Measurements from ENCODE around the gene SLC9A4.

SLC9A4 gene, protein sequence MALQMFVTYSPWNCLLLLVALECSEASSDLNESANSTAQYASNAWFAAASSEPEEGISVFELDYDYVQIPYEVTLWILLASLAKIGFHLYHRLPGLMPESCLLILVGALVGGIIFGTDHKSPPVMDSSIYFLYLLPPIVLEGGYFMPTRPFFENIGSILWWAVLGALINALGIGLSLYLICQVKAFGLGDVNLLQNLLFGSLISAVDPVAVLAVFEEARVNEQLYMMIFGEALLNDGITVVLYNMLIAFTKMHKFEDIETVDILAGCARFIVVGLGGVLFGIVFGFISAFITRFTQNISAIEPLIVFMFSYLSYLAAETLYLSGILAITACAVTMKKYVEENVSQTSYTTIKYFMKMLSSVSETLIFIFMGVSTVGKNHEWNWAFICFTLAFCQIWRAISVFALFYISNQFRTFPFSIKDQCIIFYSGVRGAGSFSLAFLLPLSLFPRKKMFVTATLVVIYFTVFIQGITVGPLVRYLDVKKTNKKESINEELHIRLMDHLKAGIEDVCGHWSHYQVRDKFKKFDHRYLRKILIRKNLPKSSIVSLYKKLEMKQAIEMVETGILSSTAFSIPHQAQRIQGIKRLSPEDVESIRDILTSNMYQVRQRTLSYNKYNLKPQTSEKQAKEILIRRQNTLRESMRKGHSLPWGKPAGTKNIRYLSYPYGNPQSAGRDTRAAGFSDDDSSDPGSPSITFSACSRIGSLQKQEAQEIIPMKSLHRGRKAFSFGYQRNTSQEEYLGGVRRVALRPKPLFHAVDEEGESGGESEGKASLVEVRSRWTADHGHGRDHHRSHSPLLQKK

DNA sequence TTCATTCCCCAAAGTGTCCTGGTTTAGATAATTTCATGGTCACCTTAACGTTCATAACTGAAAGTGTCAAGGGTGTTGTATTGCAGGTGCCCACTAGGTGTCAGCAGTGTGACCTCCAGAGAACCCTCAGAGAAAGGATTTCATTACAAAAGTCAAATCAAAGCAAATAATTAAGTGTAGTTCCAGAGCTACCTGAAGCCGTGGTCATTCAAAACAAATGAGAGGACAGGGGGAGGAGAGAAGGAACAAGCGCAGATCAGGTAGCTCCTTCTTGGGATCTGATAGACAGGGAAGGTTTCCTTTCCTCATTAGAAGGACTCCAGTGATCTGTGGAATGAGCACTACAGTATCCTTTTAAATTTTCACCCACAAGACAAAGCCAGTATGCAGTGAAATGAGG lies at the start of gene SLC9A4:
SLC9A4 (plus strand) TSS at position 207 of the 400 bp plus-strand sequence. CDS start 534 bp downstream, outside the sequence.
- in situ Hi-C loops (cut with HindIII; ENCODE audit: low sequenced_read_pairs), result loop anchor here (25.0 kb wide), 1 partner anchor 114 kb away; no protein-coding TSS in a partner anchor

DNA sequence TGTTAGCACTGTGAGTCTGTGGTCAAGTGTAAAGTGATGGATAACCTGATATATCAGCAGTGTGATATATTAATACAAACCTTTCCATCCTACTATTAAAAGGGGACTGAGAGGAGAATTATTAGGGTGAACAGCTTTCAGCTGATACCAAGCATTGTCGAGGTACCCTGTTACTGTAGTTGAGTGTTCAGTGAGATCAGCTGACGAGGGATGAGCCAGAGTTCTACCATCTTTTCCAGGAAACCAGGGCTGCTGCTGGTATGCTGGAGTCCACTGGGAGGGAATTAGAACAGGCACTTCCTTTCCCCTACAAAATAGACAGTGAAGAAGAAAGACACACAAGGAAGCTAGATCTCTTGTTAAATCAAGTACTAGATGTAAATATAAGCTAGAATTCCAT lies 49.7 kb upstream of the SLC9A4 start:
- in situ Hi-C loops (cut with HindIII; ENCODE audit: low sequenced_read_pairs), result no loop called here

DNA sequence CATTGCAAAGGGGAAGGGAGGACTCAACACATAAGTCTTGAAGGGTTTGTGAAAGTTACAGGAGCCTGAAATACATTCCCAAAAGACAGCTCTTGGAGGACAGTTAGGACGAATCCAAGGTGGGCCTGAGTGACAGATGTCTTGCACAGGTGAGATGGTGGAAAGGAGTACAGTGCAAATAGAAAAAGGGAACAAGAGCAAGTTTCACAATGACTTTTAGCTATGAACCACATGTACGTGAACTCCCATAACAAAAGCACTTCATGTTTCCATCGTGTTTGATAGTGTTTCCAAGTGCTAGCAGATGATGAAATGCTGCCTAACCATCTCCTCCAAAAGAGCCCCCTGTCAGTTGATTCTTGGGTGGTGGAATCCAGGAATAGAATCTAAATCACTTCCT lies 48.3 kb upstream of the SLC9A4 start:
- in situ Hi-C loops (cut with HindIII; ENCODE audit: low sequenced_read_pairs), result no loop called here

DNA sequence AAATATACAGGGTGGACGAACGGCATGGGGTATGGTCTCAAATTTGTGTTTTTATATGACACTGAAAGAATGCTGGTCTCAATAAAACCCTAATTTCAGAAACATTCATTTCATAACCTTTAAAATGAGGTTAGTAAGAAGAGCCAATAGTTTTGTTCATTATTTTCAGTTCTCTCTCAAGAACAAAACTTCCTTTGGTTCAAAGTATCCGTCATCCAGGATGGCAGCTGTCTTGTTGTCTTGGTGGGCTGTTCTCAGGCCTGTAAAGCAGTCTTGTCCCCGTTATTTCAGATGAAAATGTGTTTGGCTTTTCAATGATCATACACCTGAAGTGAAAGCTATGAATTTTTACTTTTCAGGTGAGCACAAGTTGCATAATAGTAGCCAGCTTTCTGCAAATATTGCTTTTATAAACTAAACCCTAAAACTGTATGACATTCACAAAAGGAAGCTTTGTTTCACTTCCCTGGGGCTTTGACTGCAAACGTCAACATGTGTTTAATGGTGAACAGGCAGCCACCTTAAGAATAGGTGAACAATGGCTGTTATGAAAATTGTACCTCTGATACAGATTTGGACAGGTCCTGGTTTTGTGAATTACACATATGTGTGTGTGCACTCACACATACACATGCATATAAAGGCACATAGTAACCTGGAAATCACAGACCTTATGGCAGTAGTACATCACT lies 47.4 kb upstream of the SLC9A4 start:
- in situ Hi-C loops (cut with HindIII; ENCODE audit: low sequenced_read_pairs), result no loop called here

DNA sequence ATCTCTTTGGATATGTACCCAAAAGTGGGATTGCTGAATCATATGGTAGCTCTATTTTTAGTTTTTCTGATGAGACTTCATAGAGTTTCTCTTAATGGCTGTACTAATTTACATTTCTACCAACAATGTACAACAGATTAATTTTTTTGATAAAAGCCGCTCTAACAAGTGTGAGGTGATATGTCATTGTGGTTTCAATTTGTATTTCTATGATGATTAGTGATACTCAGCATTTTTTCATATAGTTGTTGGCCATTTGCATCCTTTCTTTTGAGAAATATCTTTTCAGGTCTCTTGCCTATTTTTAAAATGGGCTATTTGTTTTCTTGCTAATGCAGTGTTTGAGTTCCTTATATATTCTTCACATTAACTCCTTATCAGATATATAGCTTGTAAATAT lies 45.8 kb upstream of the SLC9A4 start:
- in situ Hi-C loops (cut with HindIII; ENCODE audit: low sequenced_read_pairs), result no loop called here

DNA sequence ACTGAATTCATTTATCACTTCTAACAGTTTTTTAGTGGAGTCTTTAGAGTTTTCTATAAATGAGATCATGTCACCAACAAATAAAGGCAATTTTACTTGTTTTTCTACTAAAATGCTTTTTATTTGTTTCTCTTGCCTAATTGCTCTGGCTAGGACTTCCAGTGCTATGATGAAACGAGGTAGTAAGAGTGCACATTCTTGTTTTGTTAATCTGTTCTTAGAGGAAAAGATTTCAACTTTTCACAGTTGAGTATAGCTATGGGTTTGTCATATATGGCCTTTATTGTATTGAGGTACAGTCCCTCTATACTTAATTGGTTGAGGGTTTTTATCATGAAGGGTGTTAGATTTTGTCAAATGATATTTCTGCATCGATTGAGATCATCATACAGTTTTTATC lies 44.5 kb upstream of the SLC9A4 start:
- in situ Hi-C loops (cut with HindIII; ENCODE audit: low sequenced_read_pairs), result no loop called here

DNA sequence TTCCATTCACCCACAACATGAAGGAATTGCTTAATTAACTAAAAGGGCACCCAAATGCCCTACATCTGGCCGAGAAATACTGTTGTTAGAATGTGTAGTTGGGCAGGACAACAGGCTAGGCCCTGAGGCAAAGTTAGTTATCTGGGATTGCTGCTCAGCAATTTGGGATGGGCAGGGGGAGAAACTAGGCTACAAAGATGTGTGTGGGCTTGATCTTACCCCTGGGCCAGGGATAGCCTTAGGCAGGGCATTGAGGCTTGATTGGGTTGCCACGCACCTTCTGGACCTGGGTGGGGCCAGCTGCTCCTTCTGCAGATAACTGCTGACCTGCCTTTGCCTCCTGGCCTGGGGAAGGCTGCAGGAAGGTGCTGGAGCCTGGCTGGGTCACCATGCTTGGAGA lies 40.6 kb upstream of the SLC9A4 start:
- in situ Hi-C loops (cut with HindIII; ENCODE audit: low sequenced_read_pairs), result no loop called here

DNA sequence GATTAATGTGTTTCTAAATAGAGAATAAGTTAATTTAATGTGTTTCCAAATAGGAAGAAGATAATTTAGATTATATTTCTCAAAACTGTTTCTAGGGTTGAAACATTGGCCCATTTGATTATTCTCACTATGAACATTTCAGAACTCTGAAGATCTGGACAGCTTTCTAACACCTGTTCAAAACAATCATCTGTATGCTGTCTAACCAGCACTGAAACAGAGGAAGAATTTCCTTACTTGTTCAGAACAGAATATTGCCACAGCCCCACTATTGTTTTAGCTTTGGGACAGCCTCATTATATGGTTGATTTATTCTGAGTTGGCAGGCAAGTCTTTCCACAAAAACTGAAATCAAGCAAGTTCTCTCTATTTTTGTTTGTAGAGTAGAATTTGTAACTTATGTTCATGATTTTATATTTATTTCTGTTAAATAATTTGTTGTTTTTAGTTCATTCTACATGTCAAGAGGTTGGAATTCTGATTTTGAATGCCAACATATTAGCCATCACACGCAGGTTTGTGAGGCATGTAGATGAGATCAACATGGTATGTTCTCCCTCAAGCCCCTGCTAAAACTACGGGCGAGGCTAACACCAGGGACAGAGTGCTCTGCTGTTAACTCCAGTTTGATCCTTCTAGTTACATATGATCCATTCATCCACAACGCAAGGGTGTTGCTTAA lies 38.9 kb upstream of the SLC9A4 start:
- in situ Hi-C loops (cut with HindIII; ENCODE audit: low sequenced_read_pairs), result no loop called here

DNA sequence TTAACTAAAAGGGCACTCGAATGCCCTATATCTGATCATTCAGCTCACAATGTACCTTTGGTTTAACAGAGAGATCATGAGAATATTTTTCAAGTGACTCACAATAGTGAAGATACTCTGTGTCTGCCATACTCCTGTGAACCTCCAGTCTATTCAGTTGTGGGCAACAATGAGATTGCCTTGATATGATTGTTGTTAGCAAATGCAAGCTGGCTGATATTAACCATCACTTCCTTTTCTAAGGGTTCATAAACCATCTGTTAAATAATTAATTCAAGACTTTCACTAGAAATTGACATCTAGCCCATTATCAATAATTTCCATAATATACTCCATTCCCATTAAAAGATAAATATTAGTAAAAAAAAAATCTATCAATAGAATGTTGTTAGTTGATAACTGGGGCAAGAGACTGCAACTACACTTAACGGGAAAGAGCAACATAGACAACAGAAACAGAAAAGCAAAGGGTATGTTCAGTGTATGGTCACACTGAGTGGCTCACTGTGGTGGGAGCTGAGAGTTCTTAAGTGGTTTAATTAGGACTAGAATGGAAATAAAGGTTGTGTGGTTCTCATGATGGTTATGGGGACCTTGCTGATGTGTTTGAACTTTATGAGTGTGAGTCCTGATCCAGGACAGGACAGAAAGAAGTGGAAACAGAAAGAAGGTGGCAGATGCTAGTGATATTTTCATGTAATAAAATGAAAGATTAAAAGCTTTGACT lies 38.2 kb upstream of the SLC9A4 start:
- in situ Hi-C loops (cut with HindIII; ENCODE audit: low sequenced_read_pairs), result no loop called here

DNA sequence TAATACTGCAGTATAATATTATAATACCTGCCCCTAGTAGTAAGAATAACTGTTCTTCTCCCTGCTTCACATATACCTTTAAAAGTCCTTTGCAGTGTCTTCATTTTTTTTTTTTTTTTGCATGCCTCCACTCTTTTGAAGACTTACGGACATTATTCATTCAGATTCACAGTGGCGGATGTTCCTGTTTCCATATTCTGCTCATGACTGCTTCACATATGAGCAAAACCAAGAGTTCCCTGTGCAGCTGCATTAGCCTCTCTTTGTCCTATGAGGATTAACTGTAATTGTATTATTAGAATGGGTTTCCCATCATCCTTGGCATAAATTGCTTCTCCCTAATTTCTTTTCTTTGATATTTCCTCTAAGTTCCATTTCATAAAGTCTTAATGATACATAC lies 37.3 kb upstream of the SLC9A4 start:
- in situ Hi-C loops (cut with HindIII; ENCODE audit: low sequenced_read_pairs), result no loop called here

DNA sequence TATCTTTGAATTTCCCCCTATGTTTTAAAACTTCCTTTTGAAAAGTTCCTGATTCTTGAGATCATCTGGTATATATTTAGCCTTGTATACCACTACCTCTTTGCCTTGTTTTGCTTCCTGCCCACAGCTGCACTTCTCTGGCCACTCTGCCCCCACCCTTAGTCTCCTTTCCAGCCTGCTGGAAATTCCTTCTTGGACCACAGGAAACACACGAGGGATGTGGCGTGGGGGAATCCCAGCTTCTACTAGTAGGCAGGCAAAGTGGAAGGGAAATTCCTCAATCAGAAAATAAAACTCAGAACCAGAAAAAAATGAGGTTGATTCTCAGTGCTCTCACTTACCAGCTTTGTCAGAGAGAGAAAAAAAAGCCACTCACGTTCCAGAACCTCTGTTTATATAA lies 36.7 kb upstream of the SLC9A4 start:
- in situ Hi-C loops (cut with HindIII; ENCODE audit: low sequenced_read_pairs), result no loop called here

DNA sequence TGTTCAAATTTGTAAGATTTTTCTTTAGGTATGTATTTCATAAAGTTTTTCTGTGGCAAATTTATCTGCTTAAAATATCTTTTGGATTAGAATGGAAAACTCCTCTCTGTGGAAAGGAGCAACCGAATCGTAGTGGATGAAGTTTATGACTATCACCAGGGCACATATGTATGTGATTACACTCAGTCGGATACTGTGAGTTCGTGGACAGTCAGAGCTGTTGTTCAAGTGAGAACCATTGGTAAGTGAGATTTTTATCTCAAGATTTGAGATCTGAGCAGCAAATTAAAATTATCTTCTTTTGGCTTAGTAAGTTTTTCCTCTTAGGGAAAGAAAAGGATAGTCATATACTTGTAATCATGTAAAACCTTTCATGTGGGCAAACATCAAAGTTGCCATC lies 35.9 kb upstream of the SLC9A4 start:
- in situ Hi-C loops (cut with HindIII; ENCODE audit: low sequenced_read_pairs), result no loop called here

DNA sequence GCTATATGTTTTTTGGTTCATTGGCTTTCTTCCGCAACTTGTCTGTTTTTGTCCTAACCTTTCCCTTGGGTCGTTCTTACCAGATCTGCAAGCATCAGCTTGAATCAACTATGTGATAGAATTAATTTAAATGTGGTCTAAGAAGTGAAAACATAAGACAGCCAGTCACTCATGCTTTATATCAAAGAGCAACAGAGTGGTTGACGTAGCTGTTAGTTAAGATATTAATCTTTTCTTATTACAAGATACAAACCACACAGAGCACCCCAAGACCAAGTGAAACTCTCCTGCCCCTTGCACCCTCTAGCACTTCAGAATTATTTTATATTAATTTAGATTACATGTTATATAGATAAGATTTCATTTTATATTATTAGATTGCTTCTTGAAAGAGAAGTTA lies 34.9 kb upstream of the SLC9A4 start:
- in situ Hi-C loops (cut with HindIII; ENCODE audit: low sequenced_read_pairs), result no loop called here

DNA sequence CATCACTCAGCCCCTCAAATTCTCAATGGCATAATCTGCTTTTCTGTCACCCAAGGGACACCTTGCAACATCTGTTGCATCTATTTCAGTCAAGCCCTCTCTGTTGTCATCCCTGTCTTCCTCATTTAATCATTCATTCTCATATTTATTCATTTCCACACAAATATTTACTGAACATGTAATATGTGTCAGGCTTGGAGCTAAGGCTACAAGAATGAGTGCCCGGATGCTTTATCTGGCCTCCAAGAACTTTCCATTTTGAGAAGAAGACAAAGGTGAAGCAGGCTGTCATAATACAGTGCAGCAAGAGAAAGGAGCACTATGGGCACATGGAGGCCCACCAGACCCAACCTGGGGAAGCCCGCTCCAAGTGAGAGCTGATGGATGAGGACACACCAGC lies 34.4 kb upstream of the SLC9A4 start:
- in situ Hi-C loops (cut with HindIII; ENCODE audit: low sequenced_read_pairs), result no loop called here

DNA sequence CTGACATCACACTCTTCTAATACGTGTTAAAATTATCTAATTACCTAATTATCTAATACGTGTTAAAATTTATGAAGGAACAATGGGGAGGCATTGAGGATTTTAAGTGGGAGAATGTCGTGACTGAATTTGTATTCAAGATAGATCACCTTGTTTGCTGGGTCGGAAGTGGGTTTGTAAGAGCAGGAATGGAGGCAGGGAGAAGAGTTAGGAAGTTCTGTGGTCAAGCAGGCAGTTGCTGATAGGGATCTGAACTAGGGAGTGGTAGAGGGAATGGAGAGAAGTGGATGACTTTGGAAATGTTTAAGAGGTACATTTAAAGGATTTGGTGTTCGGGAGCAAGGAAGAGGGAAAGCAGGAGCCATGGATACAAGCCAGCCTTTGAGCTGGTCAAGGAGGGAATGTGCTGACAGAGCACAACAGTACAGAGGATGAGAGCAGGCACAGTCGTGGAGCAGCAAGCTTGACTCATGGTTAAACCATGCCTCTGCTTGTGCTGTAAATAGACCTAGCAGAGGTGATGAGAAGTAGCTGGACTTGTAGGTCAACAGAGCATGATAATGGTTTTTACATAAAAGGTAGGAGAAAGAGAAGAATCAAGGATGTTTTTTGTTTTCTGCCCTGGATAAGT lies 33.8 kb upstream of the SLC9A4 start:
- in situ Hi-C loops (cut with HindIII; ENCODE audit: low sequenced_read_pairs), result no loop called here

DNA sequence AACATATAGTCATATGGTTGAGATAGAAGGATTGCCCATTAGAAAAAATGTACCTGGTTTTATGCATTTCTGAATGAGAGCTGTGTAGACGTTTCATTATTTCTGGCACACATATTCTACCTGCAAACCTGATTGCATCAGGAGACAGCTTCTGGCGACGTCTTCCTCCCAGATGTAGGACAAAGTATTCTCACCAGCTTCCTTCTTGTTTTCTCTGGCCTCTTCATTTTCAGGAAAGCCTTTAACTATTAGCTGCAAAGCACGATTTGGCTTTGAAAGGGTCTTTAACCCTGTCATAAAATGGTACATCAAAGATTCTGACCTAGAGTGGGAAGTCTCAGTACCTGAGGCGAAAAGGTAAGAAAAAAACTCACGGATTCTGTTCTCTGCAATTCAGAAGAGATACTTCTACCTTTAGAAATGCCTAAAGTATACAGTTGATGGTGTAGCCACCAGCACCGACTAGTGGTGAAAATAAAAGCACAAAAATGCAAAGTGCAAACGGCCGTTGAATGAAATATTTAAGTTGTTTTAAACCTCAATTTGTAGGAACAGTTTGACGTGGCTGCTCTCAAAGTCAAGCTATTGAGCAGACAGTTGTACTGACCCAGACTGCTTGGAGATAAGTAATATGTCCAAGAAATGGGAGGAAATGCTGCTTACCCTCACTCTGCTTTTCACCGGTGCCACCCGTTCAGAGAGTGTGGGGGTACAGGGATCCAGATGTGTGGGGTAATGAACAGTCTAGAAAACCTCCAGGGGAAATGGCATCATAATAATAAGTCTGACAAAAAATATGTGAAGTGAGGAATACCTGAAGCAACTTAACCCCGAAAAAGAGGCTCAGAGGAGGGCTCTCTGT lies 29.8 kb upstream of the SLC9A4 start:
- in situ Hi-C loops (cut with HindIII; ENCODE audit: low sequenced_read_pairs), result no loop called here

DNA sequence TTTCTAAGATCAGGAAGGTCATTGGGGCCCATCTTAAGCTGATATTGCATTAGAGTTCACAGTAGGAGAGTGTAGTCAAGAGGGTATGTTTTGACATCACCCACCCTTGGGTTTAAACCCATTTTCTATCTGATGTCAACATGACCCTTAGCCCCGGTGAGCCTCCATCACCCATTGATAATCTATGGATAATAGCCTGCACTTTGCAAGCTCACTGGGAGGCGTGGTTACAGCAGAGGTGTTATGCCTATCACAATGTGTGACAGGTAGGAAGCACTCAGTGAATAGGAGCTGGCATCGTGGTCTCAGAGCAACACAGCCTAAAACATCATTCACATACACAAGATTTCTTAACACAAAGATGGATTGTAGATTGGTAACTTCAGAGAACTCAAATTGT lies 28.8 kb upstream of the SLC9A4 start:
- in situ Hi-C loops (cut with HindIII; ENCODE audit: low sequenced_read_pairs), result no loop called here

DNA sequence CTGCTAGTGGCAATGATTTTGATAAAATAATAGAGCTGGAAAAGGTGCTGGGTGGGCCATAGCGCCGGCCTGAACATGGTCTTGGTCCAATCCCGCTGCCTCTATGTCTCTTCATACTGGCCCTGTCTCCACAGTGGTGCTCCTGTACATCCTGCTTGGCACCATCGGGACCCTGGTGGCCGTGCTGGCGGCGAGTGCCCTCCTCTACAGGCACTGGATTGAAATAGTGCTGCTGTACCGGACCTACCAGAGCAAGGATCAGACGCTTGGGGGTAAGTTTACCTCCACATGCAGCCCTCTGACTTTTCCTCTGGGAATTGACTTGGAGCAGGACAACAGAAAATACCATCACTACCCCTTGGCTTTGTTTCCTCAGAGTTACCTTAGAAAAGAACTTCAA lies 26.1 kb upstream of the SLC9A4 start:
- in situ Hi-C loops (cut with HindIII; ENCODE audit: low sequenced_read_pairs), result no loop called here

DNA sequence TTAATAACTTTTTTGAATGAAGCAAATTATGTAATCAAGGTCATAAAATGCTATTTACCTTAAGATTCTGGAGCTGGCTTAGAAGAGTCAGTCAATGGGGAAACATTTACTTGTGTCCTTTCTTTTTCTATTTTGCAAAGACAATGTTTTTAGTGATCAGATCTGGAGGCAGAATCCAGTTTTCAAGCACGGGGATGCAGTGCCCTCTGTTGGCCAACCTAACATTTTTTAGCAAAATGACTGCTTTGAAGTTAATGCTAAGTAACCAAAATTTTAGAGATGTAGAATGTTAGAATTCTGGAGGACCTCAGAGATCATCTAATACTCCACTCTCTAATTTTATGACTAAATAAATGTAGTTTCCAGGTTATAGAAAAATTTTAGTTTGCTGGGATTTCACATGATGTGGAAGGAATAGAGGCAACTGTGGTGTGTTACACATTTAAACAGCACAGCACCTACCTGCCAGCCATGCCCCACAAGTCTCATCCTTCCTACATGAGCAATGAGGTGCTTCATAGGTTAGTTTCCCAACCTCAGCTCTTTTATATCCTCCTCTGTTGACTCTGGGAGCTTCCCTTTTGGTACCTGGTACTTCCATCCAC lies 23.6 kb upstream of the SLC9A4 start:
- in situ Hi-C loops (cut with HindIII; ENCODE audit: low sequenced_read_pairs), result no loop called here

Measured in DLD1 (cell line).